ENCODE measurements around the gene CCM2.
A peak's percentile ranks its signal among the peaks of the same experiment; 100 is the strongest.

Gene CCM2

GRCh38 chr7:44977959-44978335, 22.1 kb upstream of the CCM2 start:
- peaks cover 19% of the 10 kb centered on the region for H3K4me1 ChIP-seq (ENCODE audit: control insufficient read depth, insufficient read depth, low read length)
- DNase-seq (ENCODE audit: low read depth) = no peak

GRCh38 chr7:44978511-44979366, 21.3 kb upstream of the CCM2 start, which contains the start of gene MYO1G:
Gene MYO1G, minus strand, starts transcription at chr7:44979015. Its CDS starts 54 bp downstream, at chr7:44978961.
- Histone ChIP-seq H3K36me3 (ENCODE audit: control insufficient read depth, insufficient read depth, low read length, severe bottlenecking) (peaks cover 24% of the 10 kb centered on the region), H3K4me3 (ENCODE audit: low read length) (no peak within 1 kb of the TSS), H3K9ac (ENCODE audit: low read length) (no peak within 1 kb of the TSS), H3K9me3 (ENCODE audit: control insufficient read depth, low read length) (no peaks in the 10 kb centered on the region), H3K4me1 (ENCODE audit: control insufficient read depth, insufficient read depth, low read length) (peaks cover 19% of the 10 kb centered on the region), H3K27me3 (replicated peaks; ENCODE audit: control insufficient read depth, insufficient read depth, low read length) (no peaks in the 10 kb centered on the region)
- DNase-seq (ENCODE audit: low read depth) = no peak

More at GRCh38 chr7:44977959-44978335, 22.1 kb upstream of the CCM2 start:
- Histone ChIP-seq H3K9ac (ENCODE audit: low read length) (no peak overlapping the region), H3K36me3 (ENCODE audit: control insufficient read depth, insufficient read depth, low read length, severe bottlenecking) (peaks cover 16% of the 10 kb centered on the region), H3K4me3 (ENCODE audit: low read length) (no peak overlapping the region), H3K27me3 (replicated peaks; ENCODE audit: control insufficient read depth, insufficient read depth, low read length) (peaks cover 7% of the 10 kb centered on the region), H3K9me3 (ENCODE audit: control insufficient read depth, low read length) (no peaks in the 10 kb centered on the region)

- H3K27me3 ChIP-seq (replicated peaks; ENCODE audit: control insufficient read depth, insufficient read depth, low read length) = no peaks in the 10 kb centered on the region
- H3K9me3 ChIP-seq (ENCODE audit: control insufficient read depth, low read length) = no peaks in the 10 kb centered on the region
- H3K9ac ChIP-seq (ENCODE audit: low read length) = no peak overlapping the region
- H3K4me1 ChIP-seq (ENCODE audit: control insufficient read depth, insufficient read depth, low read length) = peaks cover 29% of the 10 kb centered on the region
- no peak overlapping the region for H3K4me3 ChIP-seq (ENCODE audit: low read length)
- DNase-seq (ENCODE audit: low read depth) = no peak
- peaks cover 34% of the 10 kb centered on the region for H3K36me3 ChIP-seq (ENCODE audit: control insufficient read depth, insufficient read depth, low read length, severe bottlenecking)
These were observed 20.3 kb upstream of the CCM2 start for GRCh38 chr7:44979481-44980392.

- no peak for DNase-seq (ENCODE audit: low read depth)
These were observed 19.5 kb upstream of the CCM2 start for GRCh38 chr7:44980393-44981034.

GRCh38 chr7:44981035-44981706, 18.8 kb upstream of the CCM2 start:
- DNase-seq (ENCODE audit: low read depth) = no peak
- H3K4me1 ChIP-seq (ENCODE audit: control insufficient read depth, insufficient read depth, low read length) = peaks cover 42% of the 10 kb centered on the region
- no peak overlapping the region for H3K4me3 ChIP-seq (ENCODE audit: low read length)

More at GRCh38 chr7:44980393-44981034, 19.5 kb upstream of the CCM2 start:
- Histone ChIP-seq H3K9ac (ENCODE audit: low read length) (no peak overlapping the region), H3K4me1 (ENCODE audit: control insufficient read depth, insufficient read depth, low read length) (peaks cover 36% of the 10 kb centered on the region), H3K4me3 (ENCODE audit: low read length) (no peak overlapping the region), H3K9me3 (ENCODE audit: control insufficient read depth, low read length) (no peaks in the 10 kb centered on the region), H3K27me3 (replicated peaks; ENCODE audit: control insufficient read depth, insufficient read depth, low read length) (no peaks in the 10 kb centered on the region), H3K36me3 (ENCODE audit: control insufficient read depth, insufficient read depth, low read length, severe bottlenecking) (peaks cover 40% of the 10 kb centered on the region)

GRCh38 chr7:44982535-44982923, 17.5 kb upstream of the CCM2 start:
- Histone ChIP-seq H3K36me3 (ENCODE audit: control insufficient read depth, insufficient read depth, low read length, severe bottlenecking) (peaks cover 40% of the 10 kb centered on the region), H3K4me1 (ENCODE audit: control insufficient read depth, insufficient read depth, low read length) (peaks cover 46% of the 10 kb centered on the region), H3K27me3 (replicated peaks; ENCODE audit: control insufficient read depth, insufficient read depth, low read length) (no peaks in the 10 kb centered on the region), H3K9ac (ENCODE audit: low read length) (no peak overlapping the region), H3K4me3 (ENCODE audit: low read length) (no peak overlapping the region), H3K9me3 (ENCODE audit: control insufficient read depth, low read length) (no peaks in the 10 kb centered on the region)
- no peak for DNase-seq (ENCODE audit: low read depth)

More at GRCh38 chr7:44981035-44981706, 18.8 kb upstream of the CCM2 start:
- Histone ChIP-seq H3K9me3 (ENCODE audit: control insufficient read depth, low read length) (no peaks in the 10 kb centered on the region), H3K9ac (ENCODE audit: low read length) (no peak overlapping the region), H3K27me3 (replicated peaks; ENCODE audit: control insufficient read depth, insufficient read depth, low read length) (no peaks in the 10 kb centered on the region), H3K36me3 (ENCODE audit: control insufficient read depth, insufficient read depth, low read length, severe bottlenecking) (peaks cover 40% of the 10 kb centered on the region)

- no peak overlapping the region for H3K9ac ChIP-seq (ENCODE audit: low read length)
- no peaks in the 10 kb centered on the region for H3K27me3 ChIP-seq (replicated peaks; ENCODE audit: control insufficient read depth, insufficient read depth, low read length)
- DNase-seq (ENCODE audit: low read depth) = no peak
- peaks cover 46% of the 10 kb centered on the region for H3K4me1 ChIP-seq (ENCODE audit: control insufficient read depth, insufficient read depth, low read length)
- no peak overlapping the region for H3K4me3 ChIP-seq (ENCODE audit: low read length)
- H3K36me3 ChIP-seq (ENCODE audit: control insufficient read depth, insufficient read depth, low read length, severe bottlenecking) = peaks cover 40% of the 10 kb centered on the region
- no peaks in the 10 kb centered on the region for H3K9me3 ChIP-seq (ENCODE audit: control insufficient read depth, low read length)
These were observed 17.0 kb upstream of the CCM2 start for GRCh38 chr7:44982970-44983369.

- Histone ChIP-seq H3K4me1 (ENCODE audit: control insufficient read depth, insufficient read depth, low read length) (peaks cover 46% of the 10 kb centered on the region), H3K27me3 (replicated peaks; ENCODE audit: control insufficient read depth, insufficient read depth, low read length) (no peaks in the 10 kb centered on the region), H3K9me3 (ENCODE audit: control insufficient read depth, low read length) (no peaks in the 10 kb centered on the region), H3K36me3 (ENCODE audit: control insufficient read depth, insufficient read depth, low read length, severe bottlenecking) (peaks cover 40% of the 10 kb centered on the region), H3K9ac (ENCODE audit: low read length) (peak overlapping the region; percentile 49), H3K4me3 (ENCODE audit: low read length) (peak overlapping the region; percentile 88)
- DNase-seq (ENCODE audit: low read depth) = no peak
These were observed 16.1 kb upstream of the CCM2 start for GRCh38 chr7:44983742-44984477.

GRCh38 chr7:44984478-44984758, 15.6 kb upstream of the CCM2 start:
- no peaks in the 10 kb centered on the region for H3K9me3 ChIP-seq (ENCODE audit: control insufficient read depth, low read length)
- peak overlapping the region; percentile 88 for H3K4me3 ChIP-seq (ENCODE audit: low read length)
- H3K36me3 ChIP-seq (ENCODE audit: control insufficient read depth, insufficient read depth, low read length, severe bottlenecking) = peaks cover 40% of the 10 kb centered on the region
- peaks cover 45% of the 10 kb centered on the region for H3K4me1 ChIP-seq (ENCODE audit: control insufficient read depth, insufficient read depth, low read length)
- H3K9ac ChIP-seq (ENCODE audit: low read length) = peak overlapping the region; percentile 49
- no peaks in the 10 kb centered on the region for H3K27me3 ChIP-seq (replicated peaks; ENCODE audit: control insufficient read depth, insufficient read depth, low read length)
- DNase-seq (ENCODE audit: low read depth) = no peak

GRCh38 chr7:44985033-44985695, 14.8 kb upstream of the CCM2 start:
- Histone ChIP-seq H3K4me3 (ENCODE audit: low read length) (peak overlapping the region; percentile 88), H3K9ac (ENCODE audit: low read length) (peak overlapping the region; percentile 89), H3K36me3 (ENCODE audit: control insufficient read depth, insufficient read depth, low read length, severe bottlenecking) (peaks cover 40% of the 10 kb centered on the region), H3K4me1 (ENCODE audit: control insufficient read depth, insufficient read depth, low read length) (peaks cover 42% of the 10 kb centered on the region), H3K27me3 (replicated peaks; ENCODE audit: control insufficient read depth, insufficient read depth, low read length) (no peaks in the 10 kb centered on the region), H3K9me3 (ENCODE audit: control insufficient read depth, low read length) (no peaks in the 10 kb centered on the region)
- no peak for DNase-seq (ENCODE audit: low read depth)

All from adipocyte (in vitro differentiated cells).